Fibroblast of lung (primary cell): ENCODE measurements around the gene PROX2. TPM values are rescaled to one million over a fixed set of nuclear protein-coding genes. Genes with fewer than 3 reads are reported as not detected.

Experiments used
- DNase-seq, 2 donors: peaks; one replicate each; pipeline versions ENCODE4 v3.0.0 to v3.0.0-alpha.2; 2010; ENCODE audit warnings: low read depth in 2 of 2
- H2AFZ ChIP-seq: 2 replicates; pipeline ENCODE4 v1.5.1; 2012; ENCODE audit warnings: low read length, control low read depth, inconsistent platforms
- H3K27ac ChIP-seq: 2 replicates; pipeline ENCODE4 v1.5.1; 2011; ENCODE audit warnings: low read length, control low read depth; ENCODE audit not compliant: insufficient read depth
- H3K27me3 ChIP-seq: 2 replicates; pipeline ENCODE4 v1.5.1; 2011; ENCODE audit warnings: mild to moderate bottlenecking, low read length; ENCODE audit not compliant: control insufficient read depth, insufficient read depth
- H3K36me3 ChIP-seq: 2 replicates; pipeline ENCODE4 v1.5.1; 2011; ENCODE audit warnings: low read length; ENCODE audit not compliant: control insufficient read depth, insufficient read depth
- H3K4me1 ChIP-seq: 2 replicates; pipeline ENCODE4 v1.5.1; 2011; ENCODE audit warnings: low read length; ENCODE audit not compliant: control insufficient read depth, insufficient read depth; ENCODE audit errors: extremely low read depth
- H3K4me2 ChIP-seq: 2 replicates; pipeline ENCODE4 v1.5.1; 2011; ENCODE audit warnings: low read length, control low read depth; ENCODE audit not compliant: insufficient read depth; ENCODE audit errors: extremely low read depth
- H3K4me3 ChIP-seq, 4 experiments: fragments of 200-600 bp in 1 of 4; sonication (generic) in 1 of 4; replicated peaks in 1 of 4; 2 replicates each; pipeline ENCODE4 v1.5.1; 2011 to 2016; ENCODE audit warnings: low read length in 4 of 4, low read depth in 3 of 4, mild to moderate bottlenecking in 3 of 4, control low read depth in 2 of 4, inconsistent platforms in 1 of 4, mixed read lengths in 1 of 4; ENCODE audit not compliant: insufficient read depth in 1 of 4; ENCODE audit errors: control extremely low read depth in 1 of 4
- H3K79me2 ChIP-seq: 2 replicates; pipeline ENCODE4 v1.5.1; 2012; ENCODE audit warnings: mild to moderate bottlenecking, low read length, inconsistent platforms; ENCODE audit not compliant: control insufficient read depth, insufficient read depth
- H3K9ac ChIP-seq: 2 replicates; pipeline ENCODE4 v1.5.1; 2011; ENCODE audit warnings: mild to moderate bottlenecking, low read length, control low read depth; ENCODE audit not compliant: insufficient read depth
- H3K9me3 ChIP-seq: 2 replicates; pipeline ENCODE4 v1.5.1; 2012; ENCODE audit warnings: low read depth, low read length; ENCODE audit not compliant: control insufficient read depth, insufficient read depth
- H4K20me1 ChIP-seq: 2 replicates; pipeline ENCODE4 v1.5.1; 2011; ENCODE audit warnings: low read length; ENCODE audit not compliant: control insufficient read depth, insufficient read depth; ENCODE audit errors: extremely low read depth
- EZH2 ChIP-seq: IDR thresholded peaks from 2 replicates; pipeline ENCODE4 v1.5.1; 2012; ENCODE audit warnings: low read length, control low read depth, mild to moderate bottlenecking; ENCODE audit errors: missing control alignments
- polyA plus RNA-seq, 2 donors: library from polyadenylated mRNA; depleted of rRNA in 1 of 2; stranded (reverse) in 1 of 2; unstranded in 1 of 2; fragments of >200 nt; gene quantifications; 2 replicates each; pipeline ENCODE4 v1.2.1, GENCODE V29; 2011 to 2012; ENCODE audit warnings: missing spikeins in 1 of 2
- total RNA-seq: library from RNA; depleted of rRNA; stranded (reverse); fragments of >200 nt; gene quantifications from 2 replicates; pipeline ENCODE4 v1.2.1, GENCODE V29; 2014
- TF ChIP-seq, protein P1 (sequence below), 2 donors: IDR thresholded peaks in 1 of 2; conservative IDR thresholded peaks in 1 of 2; 1 replicate in 1 of 2; 2 replicates in 1 of 2; pipeline ENCODE4 v1.5.1; 2011 to 2012; ENCODE audit warnings: low read length in 2 of 2, control low read depth in 1 of 2, inconsistent platforms in 1 of 2, low read depth in 1 of 2, mild to moderate bottlenecking in 1 of 2

PROX2 gene
- total and polyA plus RNA-seq, 2 donors (not counting 1 experiment from before 2014, with no cell fraction given), result 0.01 TPM; not detected in 1

DNA sequence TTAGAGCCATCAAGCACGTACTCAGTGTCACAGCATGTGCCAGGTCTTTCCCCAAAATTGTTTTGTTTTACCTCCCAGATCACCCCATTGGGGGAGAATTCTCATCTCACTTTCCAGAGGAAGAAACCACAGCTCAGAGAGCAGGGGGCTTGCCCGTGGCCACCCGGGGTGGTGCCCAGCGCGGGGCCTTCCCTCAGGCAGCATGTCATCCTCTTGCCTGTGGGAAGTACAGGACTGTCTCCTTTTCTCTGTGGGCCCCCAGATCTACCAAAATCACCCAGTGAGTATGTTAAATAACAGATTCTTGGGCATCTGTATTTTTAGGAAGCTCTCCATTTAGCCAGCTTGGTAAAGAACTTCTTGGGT, 41.2 kb upstream of the PROX2 start:
- Histone ChIP-seq H3K4me2 (no peak overlapping the region), H3K9ac (no peak overlapping the region), H3K79me2 (no peaks in the 10 kb centered on the region), H3K9me3 (no peaks in the 10 kb centered on the region), H3K27me3 (no peaks in the 10 kb centered on the region), H2AFZ (no peak overlapping the region), H3K36me3 (no peaks in the 10 kb centered on the region), H3K27ac (no peak overlapping the region), H3K4me1 (peaks cover 4% of the 10 kb centered on the region), H3K4me3 (no peak overlapping the region), H4K20me1 (no peaks in the 10 kb centered on the region)
- DNase-seq, result no peak
- TF ChIP-seq EZH2, result no peak
- TF ChIP-seq, protein P1, sequence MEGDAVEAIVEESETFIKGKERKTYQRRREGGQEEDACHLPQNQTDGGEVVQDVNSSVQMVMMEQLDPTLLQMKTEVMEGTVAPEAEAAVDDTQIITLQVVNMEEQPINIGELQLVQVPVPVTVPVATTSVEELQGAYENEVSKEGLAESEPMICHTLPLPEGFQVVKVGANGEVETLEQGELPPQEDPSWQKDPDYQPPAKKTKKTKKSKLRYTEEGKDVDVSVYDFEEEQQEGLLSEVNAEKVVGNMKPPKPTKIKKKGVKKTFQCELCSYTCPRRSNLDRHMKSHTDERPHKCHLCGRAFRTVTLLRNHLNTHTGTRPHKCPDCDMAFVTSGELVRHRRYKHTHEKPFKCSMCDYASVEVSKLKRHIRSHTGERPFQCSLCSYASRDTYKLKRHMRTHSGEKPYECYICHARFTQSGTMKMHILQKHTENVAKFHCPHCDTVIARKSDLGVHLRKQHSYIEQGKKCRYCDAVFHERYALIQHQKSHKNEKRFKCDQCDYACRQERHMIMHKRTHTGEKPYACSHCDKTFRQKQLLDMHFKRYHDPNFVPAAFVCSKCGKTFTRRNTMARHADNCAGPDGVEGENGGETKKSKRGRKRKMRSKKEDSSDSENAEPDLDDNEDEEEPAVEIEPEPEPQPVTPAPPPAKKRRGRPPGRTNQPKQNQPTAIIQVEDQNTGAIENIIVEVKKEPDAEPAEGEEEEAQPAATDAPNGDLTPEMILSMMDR (conservative IDR thresholded peaks at IDR 0.05 in 1 of 2, IDR thresholded peaks at IDR 0.05 in 1 of 2; ENCODE audit: low read depth in 1 of 2, low read length in 2 of 2), result no peak

DNA sequence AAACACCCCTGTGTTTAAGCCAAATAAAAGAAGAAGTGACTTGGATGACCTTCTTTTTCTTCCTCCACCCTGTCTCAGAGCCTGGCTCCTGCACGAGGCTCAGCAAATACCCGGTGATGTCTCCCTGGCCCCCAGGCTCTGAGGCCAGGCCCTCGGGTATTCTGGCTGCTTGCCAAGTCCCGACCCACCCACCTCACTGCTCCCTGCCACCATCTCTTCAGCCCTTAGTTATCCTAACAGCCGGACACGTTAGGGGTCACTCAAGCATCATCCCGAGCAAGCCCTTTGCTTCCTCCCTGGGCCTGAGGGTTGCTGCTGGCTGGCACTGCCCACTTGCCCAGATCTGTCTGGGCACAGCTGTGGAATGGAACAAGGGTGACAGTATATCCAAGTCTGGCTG, 39.9 kb upstream of the PROX2 start:
- TF ChIP-seq, protein P1 (conservative IDR thresholded peaks at IDR 0.05 in 1 of 2, IDR thresholded peaks at IDR 0.05 in 1 of 2; ENCODE audit: low read depth in 1 of 2, low read length in 2 of 2), result no peak
- no peak for TF ChIP-seq EZH2
- Histone ChIP-seq H3K27ac (no peak overlapping the region), H3K4me3 (no peak overlapping the region), H3K36me3 (no peaks in the 10 kb centered on the region), H3K79me2 (no peaks in the 10 kb centered on the region), H3K9me3 (no peaks in the 10 kb centered on the region), H4K20me1 (no peaks in the 10 kb centered on the region), H3K4me2 (no peak overlapping the region), H3K9ac (no peak overlapping the region), H3K27me3 (no peaks in the 10 kb centered on the region), H2AFZ (no peak overlapping the region), H3K4me1 (peaks cover 4% of the 10 kb centered on the region)
- no peak for DNase-seq

DNA sequence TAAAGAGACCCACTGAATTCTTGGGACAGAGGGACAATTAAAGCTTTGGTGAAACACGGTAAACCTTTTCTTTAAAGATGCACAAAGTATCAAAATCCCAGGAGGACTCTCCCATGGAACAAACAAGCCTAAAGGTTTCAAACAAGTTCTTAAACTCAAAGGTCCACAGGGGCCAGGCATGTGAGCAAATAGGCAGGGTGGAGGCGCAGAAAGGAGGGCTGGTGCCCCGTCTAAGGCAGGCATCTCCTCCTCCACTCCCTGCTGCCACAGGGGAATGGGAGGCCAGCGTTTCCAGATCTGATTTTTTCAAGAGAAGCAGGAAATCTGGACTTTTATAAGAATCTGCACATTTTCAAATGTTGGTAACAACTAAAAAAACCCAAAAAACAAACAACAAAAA, 39.5 kb upstream of the PROX2 start:
- Histone ChIP-seq H3K79me2 (no peaks in the 10 kb centered on the region), H3K27me3 (no peaks in the 10 kb centered on the region), H2AFZ (no peak overlapping the region), H3K4me3 (no peak overlapping the region), H3K36me3 (no peaks in the 10 kb centered on the region), H4K20me1 (no peaks in the 10 kb centered on the region), H3K9me3 (no peaks in the 10 kb centered on the region), H3K27ac (no peak overlapping the region), H3K9ac (no peak overlapping the region), H3K4me1 (peaks cover 5% of the 10 kb centered on the region), H3K4me2 (no peak overlapping the region)
- DNase-seq, result no peak
- TF ChIP-seq, protein P1 (conservative IDR thresholded peaks at IDR 0.05 in 1 of 2, IDR thresholded peaks at IDR 0.05 in 1 of 2; ENCODE audit: low read depth in 1 of 2, low read length in 2 of 2), result no peak
- no peak for TF ChIP-seq EZH2
